Right forelimb (tissue), 1 donor: ENCODE results near the gene FAM114A2.
"Not testable (repeated sequence)": the region's sequence is repeated elsewhere in the genome, so short reads cannot be mapped to it uniquely, and the experiment has no call there.

Experiments used
- DNase-seq: peaks from one replicate; pipeline ENCODE4 v3.0.0-alpha.2; 2018

FAM114A2 gene

DNA sequence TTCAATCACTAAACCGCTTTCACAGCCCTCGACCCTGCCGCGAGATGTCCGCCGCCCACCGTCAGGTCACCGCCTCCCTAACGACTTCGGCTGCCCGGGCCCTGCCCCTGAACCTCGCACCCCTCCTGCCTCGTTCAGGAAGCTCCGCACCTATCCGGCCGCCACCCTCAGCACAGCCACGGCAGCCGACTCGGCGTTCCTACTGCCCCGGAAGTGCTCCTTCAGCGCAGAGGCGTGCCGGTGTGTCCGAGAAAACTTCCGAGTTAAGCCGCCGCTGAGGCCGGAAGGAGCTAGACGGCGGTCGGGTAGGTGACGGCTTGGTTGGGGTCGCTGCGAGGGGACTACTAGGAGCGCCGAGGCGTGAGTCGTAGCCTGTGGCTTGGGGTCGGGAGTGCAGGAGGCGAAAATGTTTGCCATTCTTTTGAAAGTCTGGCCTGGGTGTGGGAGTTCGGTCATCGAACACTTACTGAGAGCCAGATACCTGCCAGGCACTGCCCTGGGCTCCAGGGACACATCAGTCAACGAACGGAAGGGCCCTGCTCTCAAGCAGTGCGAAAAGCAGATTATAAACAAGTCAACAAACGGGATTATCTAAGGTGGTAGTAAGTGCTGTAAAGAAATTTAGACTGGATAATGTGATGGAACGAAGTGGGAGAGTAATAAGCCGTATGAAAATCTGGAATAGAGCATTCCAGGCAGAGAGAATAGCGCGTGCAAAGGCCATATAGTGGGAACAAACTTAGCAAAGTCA, at the start of gene FAM114A2, which contains the start of gene MFAP3:
FAM114A2 (minus strand) TSS at position 204 of the 751 bp plus-strand sequence. CDS start 3,957 bp downstream, outside the sequence.
MFAP3 (plus strand) TSS at position 261 of the 751 bp plus-strand sequence. CDS start 10,756 bp downstream, outside the sequence.
- DNase-seq: peak; percentile 91

DNA sequence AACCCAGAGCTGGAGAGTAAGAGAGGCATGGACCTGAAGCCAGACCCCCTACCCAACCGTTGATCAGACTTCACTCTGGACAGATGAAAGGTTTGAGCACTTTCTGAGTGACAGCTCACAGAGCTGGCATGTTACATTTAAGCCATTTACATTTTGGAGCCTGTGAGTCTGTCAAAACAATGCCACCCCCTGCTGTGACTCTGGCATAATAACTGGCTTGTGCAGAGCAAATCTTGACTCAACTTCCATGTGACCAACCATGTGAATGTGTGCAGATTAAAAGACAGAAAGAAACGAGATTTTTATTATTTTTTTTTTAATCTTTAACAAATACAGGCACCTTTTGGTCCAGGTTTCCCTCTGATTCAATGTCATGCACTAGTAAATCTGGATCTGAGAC, 48.5 kb upstream of the FAM114A2 start:
- no peak for DNase-seq

GRCh38 chr5:154086641-154087040, 47.9 kb upstream of the FAM114A2 start:
- peak; percentile 65 for DNase-seq

- no peak for DNase-seq
Measured at GRCh38 chr5:154086146-154086545, 47.4 kb upstream of the FAM114A2 start.

GRCh38 chr5:154084062-154084639, 45.4 kb upstream of the FAM114A2 start:
- DNase-seq: no peak

DNA sequence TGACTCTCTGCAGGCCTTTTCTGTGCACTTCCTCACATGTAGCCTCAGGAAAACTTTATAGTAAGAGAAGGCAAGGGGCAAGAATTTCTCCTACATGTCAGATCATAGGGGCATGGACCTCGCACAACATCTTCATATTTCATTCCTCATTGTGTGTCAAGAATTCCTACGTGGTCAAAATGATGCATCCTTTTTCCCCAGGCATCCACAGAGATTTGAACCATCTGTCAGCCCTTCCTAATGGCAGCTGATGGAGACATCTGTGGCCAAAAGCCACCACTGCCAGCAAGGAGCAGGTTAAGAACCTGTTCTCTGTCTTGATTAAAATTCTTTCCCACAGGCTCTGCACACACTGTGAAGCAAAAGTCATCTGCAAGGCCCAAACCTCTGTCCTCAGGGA, 42.5 kb upstream of the FAM114A2 start:
- DNase-seq: no peak

GRCh38 chr5:154078272-154078671, 39.6 kb upstream of the FAM114A2 start:
- no peak for DNase-seq

DNA sequence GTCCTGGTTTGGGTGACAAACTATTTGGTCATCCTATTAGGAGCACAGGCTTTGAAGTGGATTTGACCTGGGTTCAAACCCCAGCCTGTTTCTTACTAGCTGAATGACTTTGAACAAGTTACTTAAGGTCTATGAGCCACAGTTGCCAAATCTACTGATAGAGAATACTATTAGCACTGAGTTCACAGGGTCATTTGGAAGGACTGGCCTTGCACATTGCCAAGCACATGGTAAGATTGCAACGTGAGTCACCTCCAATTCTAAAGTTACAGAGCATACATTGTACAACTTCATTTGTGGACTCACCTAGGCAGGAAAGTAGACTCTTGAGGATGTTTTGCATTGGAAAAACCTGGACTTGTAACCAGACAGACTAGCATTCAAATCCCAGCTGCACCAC, 39.0 kb upstream of the FAM114A2 start:
- DNase-seq: no peak

GRCh38 chr5:154076240-154076922, 37.7 kb upstream of the FAM114A2 start:
- no peak for DNase-seq

- DNase-seq: peak; percentile 91
Measured at GRCh38 chr5:154072414-154073171, 33.9 kb upstream of the FAM114A2 start.

DNA sequence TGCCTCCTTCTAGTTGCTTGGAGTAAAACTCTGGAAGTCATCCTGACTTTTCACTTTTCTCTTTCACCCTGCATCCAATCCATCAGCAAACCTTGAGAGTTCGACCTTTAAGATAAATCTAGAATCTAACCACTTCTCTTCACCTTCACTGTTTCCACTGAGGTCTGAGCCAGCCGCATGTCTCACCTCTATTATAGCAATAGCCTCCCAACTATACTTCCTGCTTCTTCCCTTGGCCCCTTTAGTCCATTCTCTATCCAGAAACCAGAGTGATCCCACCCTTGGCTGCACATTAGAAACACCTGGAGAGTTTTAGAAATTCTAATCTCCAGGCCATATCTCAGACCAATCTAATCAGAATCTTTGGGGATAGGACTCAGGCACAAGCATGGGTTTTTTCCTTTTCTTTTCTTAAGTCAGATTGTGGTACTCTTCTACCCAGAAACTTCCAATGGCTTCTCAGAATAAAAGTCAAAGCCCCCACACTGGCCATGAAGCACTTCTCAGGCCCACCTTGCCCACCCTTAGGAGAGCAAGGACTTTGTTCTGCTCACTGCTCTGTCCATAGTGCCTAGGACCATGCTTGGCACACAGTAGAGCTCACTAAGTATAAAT, 33.2 kb upstream of the FAM114A2 start:
- DNase-seq: no peak

DNA sequence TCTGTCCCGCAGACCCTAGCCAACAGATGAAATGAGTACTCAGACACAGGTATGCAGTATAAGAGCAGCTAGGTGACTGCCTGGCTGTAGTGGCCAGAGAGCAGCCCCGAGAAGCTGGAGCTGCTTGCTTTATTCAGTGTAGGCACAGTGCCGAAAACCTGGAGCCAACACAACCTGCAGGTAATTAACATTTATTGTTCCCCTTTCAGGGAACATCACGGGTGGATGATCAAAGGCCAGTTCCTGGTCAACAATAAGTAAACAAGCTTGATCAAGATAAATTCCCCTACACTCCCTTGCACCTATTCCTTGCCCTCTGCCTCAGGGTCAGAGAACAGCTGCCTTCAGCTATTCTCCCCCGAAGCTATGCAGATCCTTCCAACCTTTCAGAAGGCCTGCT, 31.1 kb upstream of the FAM114A2 start:
- not testable (repeated sequence) for DNase-seq

DNA sequence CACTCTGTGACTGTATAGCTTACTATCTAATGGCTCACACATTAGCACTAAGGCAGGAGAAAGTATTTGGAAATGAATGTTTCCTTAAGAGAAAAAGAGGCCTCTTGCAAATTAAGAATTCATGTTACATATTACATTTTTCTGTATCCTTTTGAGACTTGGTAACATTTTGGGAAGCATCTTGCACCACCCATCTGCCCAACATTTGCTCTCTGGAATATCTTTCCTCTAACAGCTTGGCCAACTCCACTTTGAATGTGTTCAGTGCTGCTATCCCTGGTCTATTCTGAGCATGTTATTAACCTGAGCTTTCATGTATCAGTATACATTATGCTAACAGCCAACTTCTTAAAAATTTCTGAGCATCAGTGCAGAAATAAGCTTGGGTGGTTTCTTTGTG, 27.3 kb upstream of the FAM114A2 start:
- no peak for DNase-seq

DNA sequence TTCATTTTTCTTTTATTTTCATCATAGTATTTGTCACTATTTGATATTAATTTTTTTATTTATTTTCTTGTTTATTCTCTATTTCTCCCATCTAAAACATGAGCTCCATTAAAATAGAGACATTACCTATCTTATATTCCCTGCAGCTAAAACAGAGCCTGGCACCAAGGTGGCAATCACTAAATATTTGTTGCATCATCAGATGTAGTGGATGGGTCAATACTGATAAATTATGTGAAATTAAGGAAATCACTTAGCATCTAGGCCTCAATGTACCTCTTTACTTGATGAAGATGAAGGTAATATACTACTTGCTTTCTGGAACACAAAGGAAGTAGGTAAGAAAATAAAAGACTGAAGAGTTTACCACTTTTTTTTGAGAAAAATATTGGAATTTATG, 24.7 kb upstream of the FAM114A2 start:
- DNase-seq: no peak

DNA sequence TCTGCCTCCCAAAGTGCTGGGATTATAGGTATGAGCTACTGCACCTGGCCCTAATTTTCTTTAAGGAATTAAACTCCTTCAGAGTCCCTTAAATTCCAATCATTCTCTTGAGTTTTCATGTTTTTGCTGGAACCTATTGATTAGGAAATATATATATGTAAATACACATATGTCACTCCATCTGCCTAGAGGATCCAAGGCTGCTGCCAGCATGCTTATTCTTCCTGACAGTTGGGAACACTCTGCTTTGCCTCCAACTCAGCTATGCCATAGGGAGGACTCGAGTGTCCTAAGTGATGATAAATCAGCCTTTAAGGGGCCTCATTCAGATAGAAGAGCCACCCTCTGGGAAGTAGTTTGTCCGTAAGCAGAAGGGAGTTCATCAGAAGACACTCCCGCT, 21.9 kb upstream of the FAM114A2 start:
- DNase-seq: no peak

DNA sequence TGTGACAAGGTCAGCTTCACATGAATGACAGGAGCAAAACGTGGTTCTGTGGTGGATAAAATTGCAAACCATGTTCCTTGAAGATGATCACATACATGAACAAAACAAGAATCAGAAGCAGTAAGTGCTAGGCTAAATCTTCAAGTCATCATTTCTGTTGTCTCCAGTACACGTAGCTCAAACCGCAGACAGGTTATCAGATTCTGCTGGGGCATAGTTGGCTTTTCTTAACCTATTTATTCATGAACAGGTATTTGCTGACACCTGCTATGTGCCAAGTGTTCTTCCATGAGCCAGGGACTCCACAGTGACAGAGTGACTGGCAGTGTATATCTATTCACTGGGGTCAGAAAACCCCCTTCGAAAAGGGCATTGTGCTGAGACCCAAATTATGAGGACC, 20.9 kb upstream of the FAM114A2 start:
- DNase-seq: no peak

DNA sequence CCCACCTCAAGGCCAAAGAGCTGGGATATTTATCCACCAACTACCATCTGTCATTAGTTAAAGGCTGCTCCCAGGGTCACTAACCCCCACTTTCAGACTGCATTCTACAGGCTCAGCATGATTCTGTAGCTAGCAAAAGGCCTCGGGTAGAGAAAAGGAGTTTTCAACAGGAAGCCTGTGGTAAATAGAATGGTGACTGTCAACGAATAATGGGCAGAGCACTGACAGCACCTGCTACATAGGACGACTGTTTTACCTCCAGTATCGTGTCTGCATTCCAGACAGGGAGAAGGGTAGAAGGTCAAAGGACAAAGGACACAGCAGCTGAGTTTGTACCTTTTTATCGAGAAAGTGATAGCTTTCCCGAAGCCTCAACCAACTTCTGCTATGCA, 20.3 kb upstream of the FAM114A2 start:
- no peak for DNase-seq

GRCh38 chr5:154058055-154059038, 19.6 kb upstream of the FAM114A2 start:
- DNase-seq: no peak

GRCh38 chr5:154055201-154055600, 16.5 kb upstream of the FAM114A2 start:
- DNase-seq: no peak

GRCh38 chr5:154053468-154053867, 14.8 kb upstream of the FAM114A2 start:
- DNase-seq: no peak

DNA sequence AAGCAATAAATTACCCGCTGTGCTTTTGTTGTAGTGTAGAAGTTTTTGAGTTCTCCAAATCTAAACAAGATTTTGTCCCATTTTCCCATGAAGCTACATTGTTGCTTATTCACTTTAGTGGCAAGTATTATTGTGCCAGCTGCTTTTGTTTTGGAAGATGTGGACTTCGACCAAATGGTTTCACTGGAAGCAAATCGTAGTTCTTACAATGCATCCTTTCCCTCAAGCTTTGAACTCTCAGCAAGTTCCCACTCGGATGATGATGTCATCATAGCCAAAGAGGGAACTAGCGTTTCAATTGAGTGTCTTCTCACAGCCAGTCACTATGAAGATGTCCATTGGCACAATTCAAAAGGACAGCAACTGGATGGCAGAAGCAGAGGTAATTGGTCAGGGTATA, 10.9 kb upstream of the FAM114A2 start:
- no peak for DNase-seq
